Neural progenitor cell (in vitro differentiated cells): ENCODE results near the gene CELF4. TPM values are rescaled to one million over a fixed set of nuclear protein-coding genes. Genes with fewer than 3 reads are reported as not detected.
A peak's percentile ranks its signal among the peaks of the same experiment; 100 is the strongest.

Experiments
- DNase-seq: peaks from one replicate; pipeline ENCODE4 v3.0.0-alpha.2; 2016; ENCODE audit warnings: low spot score
- H2AFZ ChIP-seq: fragments of 200-600 bp; sonication (generic); replicated peaks from 2 replicates; pipeline ENCODE4 v1.6.1; 2016; ENCODE audit warnings: antibody characterized with exemption
- H3F3A ChIP-seq: fragments of 200-600 bp; sonication (generic); 2 replicates; pipeline ENCODE4 v1.6.1; 2016; ENCODE audit warnings: antibody characterized with exemption, low read depth
- H3K27ac ChIP-seq: fragments of 200-600 bp; sonication (generic); 2 replicates; pipeline ENCODE4 v1.5.1; 2016; ENCODE audit warnings: mild to moderate bottlenecking
- H3K27me3 ChIP-seq: fragments of 200-600 bp; sonication (generic); 2 replicates; pipeline ENCODE4 v1.6.1; 2016; ENCODE audit warnings: mild to moderate bottlenecking, moderate library complexity
- H3K36me3 ChIP-seq: fragments of 200-600 bp; sonication (generic); 2 replicates; pipeline ENCODE4 v1.5.1; 2016
- H3K4me1 ChIP-seq: fragments of 200-600 bp; sonication (generic); 2 replicates; pipeline ENCODE4 v1.6.1; 2016; ENCODE audit warnings: mixed run types
- H3K4me2 ChIP-seq: fragments of 200-600 bp; sonication (generic); 2 replicates; pipeline ENCODE4 v1.6.1; 2016
- H3K4me3 ChIP-seq: fragments of 200-600 bp; sonication (generic); 2 replicates; pipeline ENCODE4 v1.5.1; 2016
- H3K79me2 ChIP-seq: fragments of 200-600 bp; sonication (generic); 2 replicates; pipeline ENCODE4 v1.6.1; 2016; ENCODE audit warnings: low read depth
- H3K9ac ChIP-seq: fragments of 200-600 bp; sonication (generic); 2 replicates; pipeline ENCODE4 v1.6.1; 2016
- H3K9me3 ChIP-seq: fragments of 200-600 bp; sonication (generic); 2 replicates; pipeline ENCODE4 v1.5.1; 2016; ENCODE audit warnings: low read depth
- H4K20me1 ChIP-seq: fragments of 200-600 bp; sonication (generic); 2 replicates; pipeline ENCODE4 v1.6.1; 2016; ENCODE audit warnings: low read depth
- H3K27ac Mint-ChIP-seq: 3 replicates; pipeline ENCODE4 v1.8.0; 2021; ENCODE audit warnings: mixed read lengths
- H3K27me3 Mint-ChIP-seq: 2 replicates; pipeline ENCODE4 v1.8.0; 2022; ENCODE audit warnings: low read depth, mild to moderate bottlenecking, inconsistent platforms, moderate library complexity, mixed read lengths; ENCODE audit not compliant: insufficient read depth
- H3K36me3 Mint-ChIP-seq: 3 replicates; pipeline ENCODE4 v1.8.0; 2021; ENCODE audit warnings: mixed read lengths
- H3K4me1 Mint-ChIP-seq: 3 replicates; pipeline ENCODE4 v1.8.0; 2021; ENCODE audit warnings: mixed read lengths
- H3K4me3 Mint-ChIP-seq: 3 replicates; pipeline ENCODE4 v1.8.0; 2021; ENCODE audit warnings: mild to moderate bottlenecking, moderate library complexity, mixed read lengths
- H3K9me3 Mint-ChIP-seq: 3 replicates; pipeline ENCODE4 v1.8.0; 2020; ENCODE audit warnings: mixed read lengths
- CTCF ChIP-seq: fragments of 200-600 bp; sonication (generic); IDR thresholded peaks from 2 replicates; pipeline ENCODE4 v1.5.1; 2017; ENCODE audit warnings: antibody characterized with exemption, mild to moderate bottlenecking
- EZH2 ChIP-seq: fragments of 200-600 bp; sonication (generic); IDR thresholded peaks from 2 replicates; pipeline ENCODE4 v1.6.1; 2017; ENCODE audit warnings: antibody characterized with exemption, mild to moderate bottlenecking, moderate library complexity
- EZH2phosphoT487 ChIP-seq: fragments of 200-600 bp; sonication (generic); IDR thresholded peaks from 2 replicates; pipeline ENCODE4 v1.6.1; 2017; ENCODE audit warnings: antibody characterized with exemption
- total RNA-seq: library from RNA; depleted of rRNA; stranded (reverse); fragments of >200 nt; gene quantifications from 2 replicates; pipeline ENCODE4 v1.2.3, GENCODE V29; 2015; ENCODE audit warnings: low replicate concordance

Gene CELF4
- total RNA-seq, 1 donor from 2014 or later, result 1.8 TPM

DNA sequence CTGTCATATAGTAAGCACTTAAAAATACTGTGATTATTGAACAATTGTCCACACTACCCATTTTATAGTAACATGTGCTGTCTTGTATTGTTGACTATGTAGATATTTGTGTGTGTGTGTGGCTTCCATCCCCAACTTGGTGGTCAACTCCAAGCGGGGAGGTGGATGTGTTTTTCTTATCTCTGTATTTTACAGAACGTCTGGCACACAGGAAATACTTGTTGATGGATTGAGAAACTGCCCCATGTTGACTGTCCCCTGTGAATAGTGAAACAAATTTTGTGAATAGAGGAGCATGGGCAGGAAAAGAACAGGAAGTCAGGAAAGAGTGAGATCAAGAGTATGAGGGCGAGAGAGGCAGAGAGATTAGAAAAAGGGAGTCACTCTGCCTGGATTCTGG is 83.6 kb downstream of the CELF4 start:
- Histone ChIP-seq H2AFZ (no peak overlapping the region), H3K27ac (no peak overlapping the region), H3K4me3 (no peak overlapping the region), H3F3A (peaks cover 12% of the 10 kb centered on the region), H3K27me3 (peaks cover 39% of the 10 kb centered on the region), H3K4me1 (peaks cover 5% of the 10 kb centered on the region), H3K9me3 (no peaks in the 10 kb centered on the region), H3K9ac (no peak overlapping the region), H4K20me1 (peaks cover 20% of the 10 kb centered on the region), H3K36me3 (no peaks in the 10 kb centered on the region), H3K79me2 (no peaks in the 10 kb centered on the region), H3K4me2 (no peak overlapping the region)
- peaks cover 37% of the 10 kb centered on the region for H3K27me3 Mint-ChIP-seq
- H3K9me3 Mint-ChIP-seq, result peaks cover 4% of the 10 kb centered on the region
- DNase-seq, result no peak
- no peak overlapping the region for H3K4me3 Mint-ChIP-seq
- H3K27ac Mint-ChIP-seq, result no peak overlapping the region
- H3K36me3 Mint-ChIP-seq, result no peaks in the 10 kb centered on the region
- peaks cover 18% of the 10 kb centered on the region for H3K4me1 Mint-ChIP-seq
- TF ChIP-seq EZH2phosphoT487 (no peak), CTCF (no peak), EZH2 (no peak)

DNA sequence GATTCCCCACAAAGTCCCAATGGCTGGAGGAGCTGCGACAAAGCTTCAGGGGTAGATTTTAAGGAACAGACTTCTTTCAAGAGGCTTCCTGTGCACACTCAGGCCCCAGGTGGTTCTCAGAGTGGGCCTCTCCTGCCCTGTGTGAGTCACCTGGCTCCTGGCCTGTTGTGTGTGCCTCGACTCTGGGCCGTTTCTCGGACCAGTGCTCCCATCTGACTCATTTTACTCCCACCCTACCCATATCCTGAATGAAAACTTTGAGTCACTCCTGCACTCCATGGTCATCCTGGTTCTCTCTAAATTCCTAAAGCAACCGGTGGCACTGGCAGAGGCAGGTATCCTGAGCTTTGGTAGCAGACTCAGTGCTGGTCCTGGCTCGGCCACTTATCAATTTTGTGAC is 84.1 kb downstream of the CELF4 start:
- no peak for DNase-seq
- H3K9ac ChIP-seq, result no peak overlapping the region
- H3K79me2 ChIP-seq, result no peaks in the 10 kb centered on the region
- no peaks in the 10 kb centered on the region for H3K9me3 ChIP-seq
- peaks cover 34% of the 10 kb centered on the region for H3K27me3 ChIP-seq
- peaks cover 18% of the 10 kb centered on the region for H3K4me1 Mint-ChIP-seq
- H3K27ac Mint-ChIP-seq, result no peak overlapping the region
- peaks cover 19% of the 10 kb centered on the region for H4K20me1 ChIP-seq
- peaks cover 12% of the 10 kb centered on the region for H3F3A ChIP-seq
- H3K27me3 Mint-ChIP-seq, result peaks cover 35% of the 10 kb centered on the region
- no peak overlapping the region for H2AFZ ChIP-seq
- TF ChIP-seq EZH2 (no peak), EZH2phosphoT487 (no peak), CTCF (no peak)
- H3K36me3 Mint-ChIP-seq, result no peaks in the 10 kb centered on the region
- H3K27ac ChIP-seq, result no peak overlapping the region
- peaks cover 2% of the 10 kb centered on the region for H3K9me3 Mint-ChIP-seq
- peaks cover 5% of the 10 kb centered on the region for H3K4me1 ChIP-seq
- H3K4me2 ChIP-seq, result no peak overlapping the region
- no peaks in the 10 kb centered on the region for H3K36me3 ChIP-seq
- H3K4me3 ChIP-seq, result no peak overlapping the region
- H3K4me3 Mint-ChIP-seq, result no peak overlapping the region

- TF ChIP-seq EZH2phosphoT487 (no peak), CTCF (no peak), EZH2 (no peak)
- Histone ChIP-seq H4K20me1 (peaks cover 15% of the 10 kb centered on the region), H3K27me3 (peaks cover 30% of the 10 kb centered on the region), H3K9me3 (no peaks in the 10 kb centered on the region), H2AFZ (no peak overlapping the region), H3K36me3 (no peaks in the 10 kb centered on the region), H3K79me2 (no peaks in the 10 kb centered on the region), H3K4me2 (no peak overlapping the region), H3K4me1 (peaks cover 5% of the 10 kb centered on the region), H3K27ac (no peak overlapping the region), H3K9ac (no peak overlapping the region), H3F3A (peaks cover 12% of the 10 kb centered on the region), H3K4me3 (no peak overlapping the region)
- Mint-ChIP-seq H3K9me3 (no peaks in the 10 kb centered on the region), H3K27ac (no peak overlapping the region), H3K36me3 (no peaks in the 10 kb centered on the region), H3K27me3 (peaks cover 32% of the 10 kb centered on the region), H3K4me3 (no peak overlapping the region), H3K4me1 (peaks cover 18% of the 10 kb centered on the region)
- peak; percentile 26 for DNase-seq
These were observed 84.5 kb downstream of the CELF4 start for GRCh38 chr18:37481072-37481471.
